NCI-H524 (cell line): ENCODE data around the gene ERC2.
A peak's percentile ranks its signal among the peaks of the same experiment; 100 is the strongest.

Experiments used
- DNase-seq, 2 experiments: peaks; one replicate each; lab custom pipeline; 2025; lab: John Stamatoyannopoulos, UW

ERC2 gene

GRCh38 chr3:55523471-55523870, 944.8 kb downstream of the ERC2 start:
- no peak for DNase-seq

- no peak for DNase-seq
Observed at GRCh38 chr3:55521738-55522421, 946.4 kb downstream of the ERC2 start.

GRCh38 chr3:55521064-55521737, 947.1 kb downstream of the ERC2 start:
- no peak for DNase-seq

- no peak for DNase-seq
Observed at GRCh38 chr3:55519019-55519418, 949.2 kb downstream of the ERC2 start.

- DNase-seq: no peak
Observed at GRCh38 chr3:55518451-55518850, 949.8 kb downstream of the ERC2 start.

- no peak for DNase-seq
Observed at GRCh38 chr3:55516392-55517030, 951.8 kb downstream of the ERC2 start.

GRCh38 chr3:55515550-55516246, 952.6 kb downstream of the ERC2 start:
- no peak for DNase-seq

- DNase-seq: no peak
Observed at GRCh38 chr3:55514962-55515361, 953.3 kb downstream of the ERC2 start.

GRCh38 chr3:55512571-55513343, 955.5 kb downstream of the ERC2 start:
- DNase-seq: no peak

GRCh38 chr3:55511895-55512570, 956.2 kb downstream of the ERC2 start:
- DNase-seq: no peak

GRCh38 chr3:55508335-55508734, 959.9 kb downstream of the ERC2 start:
- no peak for DNase-seq

GRCh38 chr3:55507808-55508207, 960.5 kb downstream of the ERC2 start:
- no peak for DNase-seq

GRCh38 chr3:55505776-55506175, 962.5 kb downstream of the ERC2 start:
- DNase-seq: no peak

GRCh38 chr3:55505102-55505501, 963.2 kb downstream of the ERC2 start:
- DNase-seq: peak; percentile 39 to 71

GRCh38 chr3:55501905-55502304, 966.4 kb downstream of the ERC2 start:
- no peak for DNase-seq

GRCh38 chr3:55500555-55501330, 967.5 kb downstream of the ERC2 start:
- no peak for DNase-seq

- DNase-seq: no peak
Observed at GRCh38 chr3:55498520-55498919, 969.7 kb downstream of the ERC2 start.

GRCh38 chr3:55497250-55497649, 971.0 kb downstream of the ERC2 start:
- no peak for DNase-seq

GRCh38 chr3:55494976-55495375, 973.3 kb downstream of the ERC2 start:
- no peak for DNase-seq

- no peak for DNase-seq
Observed at GRCh38 chr3:55492976-55493375, 975.3 kb downstream of the ERC2 start.
